HG02870 (cell line): ENCODE data around the gene RTF1.
"Not testable (repeated sequence)": the region's sequence is repeated elsewhere in the genome, so short reads cannot be mapped to it uniquely, and the experiment has no call there.

Source experiments
- ATAC-seq: cut with Tn5 transposase; IDR thresholded peaks from one replicate; pipeline ENCODE4 v1.9.1; 2021; ENCODE audit warnings: mild to moderate bottlenecking, moderate library complexity; ENCODE audit not compliant: unreplicated experiment

The RTF1 gene

DNA sequence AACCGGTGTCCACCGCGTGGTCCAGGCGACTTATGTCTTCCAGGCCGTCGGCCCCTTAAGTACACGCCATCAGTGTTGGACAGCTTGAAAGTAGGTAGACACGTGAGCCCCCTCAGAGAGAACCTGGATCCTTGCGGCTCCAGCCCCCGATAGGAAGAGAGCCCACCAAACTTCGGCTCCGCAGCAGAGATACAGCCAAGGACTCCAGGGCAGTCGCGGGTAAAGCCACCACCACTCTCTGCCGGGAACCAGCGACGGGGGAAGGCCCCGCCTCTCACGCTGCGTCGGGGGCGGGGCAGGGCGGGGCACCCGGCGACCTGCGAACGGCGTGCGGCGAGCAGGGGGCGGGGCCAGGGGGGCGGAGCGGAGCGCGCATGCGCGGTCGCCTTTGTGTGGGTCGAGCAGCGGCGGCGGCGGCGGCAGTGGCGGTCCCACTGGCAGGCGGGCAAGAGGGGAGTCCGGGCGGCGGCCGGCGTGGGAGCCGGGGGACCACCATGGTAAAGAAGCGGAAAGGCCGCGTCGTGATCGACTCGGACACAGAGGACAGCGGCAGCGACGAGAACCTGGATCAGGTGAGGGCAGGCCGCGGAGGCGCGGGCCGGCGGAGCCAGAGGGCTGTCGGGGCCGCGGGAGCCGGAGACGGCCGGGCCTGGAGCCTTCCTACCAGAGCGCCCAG, at the start of gene RTF1:
Gene RTF1, plus strand, starts transcription at position 354 of the 676 bp plus-strand sequence. Its CDS starts 21 bp downstream, at position 375.
- peak; percentile 76 for ATAC-seq

- no peak for ATAC-seq
Measured at GRCh38 chr15:41367418-41367817, 49.5 kb upstream of the RTF1 start.

- no peak for ATAC-seq
Measured at GRCh38 chr15:41377978-41378377, 38.9 kb upstream of the RTF1 start.

- ATAC-seq = not testable (repeated sequence)
Measured at GRCh38 chr15:41383974-41384749, 32.7 kb upstream of the RTF1 start.

DNA sequence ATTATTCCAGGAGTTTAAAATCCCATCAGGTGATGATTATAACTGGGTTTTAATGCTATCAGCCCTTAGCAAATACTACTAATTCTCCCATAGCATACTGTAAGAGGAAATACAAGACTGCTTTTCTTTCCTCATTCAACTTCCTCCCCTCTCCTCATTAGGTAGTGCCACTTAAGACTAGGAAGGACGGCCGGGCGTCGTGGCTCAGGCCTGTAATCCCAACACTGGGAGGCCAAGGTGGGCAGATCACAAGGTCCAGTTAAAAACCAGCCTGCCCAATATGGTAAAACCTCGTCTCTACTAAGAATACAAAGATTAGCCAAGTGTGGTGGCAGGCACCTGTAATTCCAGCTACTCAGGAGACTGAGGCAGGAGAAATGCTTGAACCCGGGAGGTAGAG, 29.2 kb upstream of the RTF1 start:
- no peak for ATAC-seq

DNA sequence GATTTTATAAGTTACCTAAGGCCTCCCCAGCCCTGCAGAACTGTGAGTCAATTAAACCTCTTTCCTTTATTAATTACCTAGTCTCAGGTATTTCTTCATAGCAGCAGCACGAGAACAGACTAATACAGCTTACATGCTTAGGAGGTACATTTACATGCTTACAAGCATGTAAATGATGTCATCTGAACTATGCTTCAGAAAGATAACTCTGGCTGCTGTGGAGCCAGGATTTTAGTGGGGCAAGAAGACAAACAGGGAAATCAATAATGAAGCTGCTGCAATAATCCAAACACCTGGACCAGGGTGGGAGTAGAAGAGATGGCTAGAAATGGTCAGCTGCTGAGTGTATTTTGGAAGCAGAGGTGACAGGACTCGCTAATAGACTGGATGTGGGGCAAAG, 24.2 kb upstream of the RTF1 start:
- no peak for ATAC-seq

DNA sequence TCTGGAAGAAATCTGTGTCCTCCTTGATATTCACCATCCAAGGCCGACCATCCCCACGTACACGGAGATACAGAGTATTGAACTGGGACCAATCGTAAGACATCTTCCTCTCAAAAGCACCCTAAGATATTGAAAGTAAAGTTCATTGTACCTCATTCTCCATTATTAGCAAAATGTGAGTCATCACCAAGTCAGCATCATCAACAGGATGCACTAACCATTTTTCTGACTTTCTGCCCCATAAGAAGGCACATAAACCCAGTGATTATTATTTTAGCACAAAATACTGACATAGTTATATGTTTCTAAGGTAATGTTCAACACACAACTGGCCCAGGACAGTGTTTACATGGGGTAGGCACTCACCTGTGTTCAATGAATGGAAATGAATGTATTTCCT, 22.0 kb upstream of the RTF1 start:
- no peak for ATAC-seq

DNA sequence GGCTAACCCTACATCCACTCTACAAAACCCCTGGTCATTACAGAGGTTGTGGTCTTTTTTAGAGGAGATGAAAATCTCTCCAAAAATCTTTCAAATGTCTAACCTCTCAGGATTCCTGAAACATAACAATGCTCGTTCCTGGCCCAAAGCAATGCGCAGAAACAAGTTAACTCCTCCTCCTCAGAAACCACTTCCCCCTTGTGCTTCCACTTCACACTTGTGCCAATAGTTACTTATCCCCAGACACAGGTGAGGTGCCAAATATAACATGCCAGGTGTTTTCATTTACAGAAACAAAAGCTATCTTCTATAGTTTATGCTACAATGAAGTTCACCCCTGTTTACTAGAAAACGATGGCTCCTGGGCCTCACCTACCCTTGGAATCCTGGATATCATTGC, 20.8 kb upstream of the RTF1 start:
- no peak for ATAC-seq

- ATAC-seq = peak; percentile 11
Measured at GRCh38 chr15:41401904-41402267, 15.0 kb upstream of the RTF1 start.

DNA sequence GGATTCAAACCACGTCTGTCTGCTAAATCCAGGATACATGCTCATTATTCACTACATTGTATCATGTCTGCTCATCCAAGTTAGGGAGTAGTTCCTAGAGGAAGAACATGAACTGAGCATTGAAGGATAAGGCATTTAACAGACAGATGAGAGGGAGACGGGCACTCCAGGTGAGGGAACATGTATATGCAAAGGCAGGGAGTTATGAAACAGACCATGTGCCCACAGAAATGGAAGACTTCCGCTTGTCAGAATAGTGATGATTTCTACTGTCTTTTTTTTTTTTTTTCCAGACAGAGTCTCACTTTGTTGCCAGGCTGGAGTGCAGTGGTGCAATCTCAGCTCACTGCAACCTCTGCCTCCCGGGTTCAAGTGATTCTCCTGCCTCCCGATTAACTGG, 9.6 kb upstream of the RTF1 start:
- ATAC-seq = no peak

DNA sequence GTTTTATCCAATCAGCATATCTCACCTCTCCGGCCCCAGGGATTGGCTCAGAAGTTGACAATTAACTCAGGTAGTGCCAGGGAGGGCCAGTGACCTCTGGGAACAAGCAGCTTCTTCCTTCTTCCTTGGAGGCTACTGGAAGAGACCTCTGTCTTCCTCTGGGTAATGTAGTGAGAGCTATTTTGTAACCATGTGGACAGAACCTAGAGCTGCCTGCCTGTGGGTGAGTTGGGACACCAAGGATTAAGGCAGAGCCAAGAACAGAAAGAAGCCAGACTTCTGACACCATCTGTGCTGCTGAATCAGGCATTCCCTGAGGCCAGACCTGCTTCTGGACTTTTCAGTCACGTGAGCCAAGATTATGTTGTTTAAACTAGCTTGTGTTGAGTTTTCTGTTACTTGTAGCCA, 8.7 kb upstream of the RTF1 start:
- no peak for ATAC-seq

DNA sequence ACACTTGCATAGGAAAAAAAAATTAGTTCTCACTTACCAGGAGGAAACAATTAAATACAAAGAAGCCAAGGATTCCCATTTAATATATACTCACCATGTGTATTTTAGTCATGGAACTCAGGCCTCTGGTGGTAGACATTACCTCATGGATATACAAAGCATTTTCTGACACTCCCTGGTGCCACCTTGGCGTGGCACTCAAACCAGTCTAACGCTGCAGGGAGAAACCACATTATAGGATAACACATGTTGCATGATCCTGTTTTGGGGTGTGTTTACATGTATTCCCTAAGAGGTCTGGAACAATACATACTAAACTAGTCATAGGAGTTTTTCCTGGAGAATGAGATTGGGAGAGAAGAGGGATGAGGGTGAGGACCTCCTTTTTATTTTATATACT, 5.9 kb upstream of the RTF1 start:
- no peak for ATAC-seq

DNA sequence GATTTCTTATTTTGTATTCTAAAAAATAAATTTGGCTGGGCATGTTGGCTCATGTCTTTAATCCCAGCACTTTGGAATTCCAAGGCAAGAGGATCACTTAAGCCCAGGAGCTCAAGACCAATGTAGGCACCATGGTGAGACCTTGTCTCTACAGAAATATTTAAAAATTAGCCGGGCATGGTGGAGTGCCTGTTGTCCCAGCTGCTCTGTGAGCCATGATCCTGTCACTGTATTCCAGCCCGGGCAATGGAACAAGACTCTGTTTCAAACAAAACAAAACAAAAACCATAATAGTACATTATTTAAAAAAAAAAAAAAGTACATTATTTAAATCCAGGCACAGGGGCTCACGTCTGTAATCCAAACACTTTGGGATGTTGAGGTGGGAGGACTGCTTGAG, 5.5 kb upstream of the RTF1 start:
- no peak for ATAC-seq

DNA sequence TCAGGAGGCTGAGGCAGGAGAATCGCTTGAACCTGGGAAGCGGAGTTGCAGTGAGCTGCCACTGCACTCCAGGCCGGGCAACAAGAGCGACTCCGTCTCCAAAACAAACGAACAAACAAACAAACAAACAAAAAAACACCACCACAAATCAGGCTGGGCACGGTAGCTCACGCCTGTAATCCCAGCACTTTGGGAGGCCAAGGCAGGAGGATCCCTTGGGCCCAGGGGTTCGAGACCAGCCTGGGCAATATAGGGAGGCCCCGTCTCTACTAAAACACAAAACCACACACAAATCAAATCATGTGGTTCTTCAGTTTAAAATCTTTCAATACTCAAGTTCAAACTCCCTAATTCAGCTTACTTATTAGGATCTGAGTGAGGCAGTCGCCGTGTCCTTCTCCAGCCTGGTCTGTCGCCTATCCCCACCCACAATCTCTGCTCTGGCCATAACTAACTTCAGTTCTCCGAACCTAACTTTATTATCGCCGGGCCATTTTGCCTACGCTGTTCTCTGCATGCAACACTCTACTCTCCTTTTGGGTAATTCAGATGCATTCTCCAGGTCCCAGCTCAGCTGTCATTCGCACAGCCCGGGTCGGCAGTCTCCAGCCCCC, 660 bp upstream of the RTF1 start:
- no peak for ATAC-seq

DNA sequence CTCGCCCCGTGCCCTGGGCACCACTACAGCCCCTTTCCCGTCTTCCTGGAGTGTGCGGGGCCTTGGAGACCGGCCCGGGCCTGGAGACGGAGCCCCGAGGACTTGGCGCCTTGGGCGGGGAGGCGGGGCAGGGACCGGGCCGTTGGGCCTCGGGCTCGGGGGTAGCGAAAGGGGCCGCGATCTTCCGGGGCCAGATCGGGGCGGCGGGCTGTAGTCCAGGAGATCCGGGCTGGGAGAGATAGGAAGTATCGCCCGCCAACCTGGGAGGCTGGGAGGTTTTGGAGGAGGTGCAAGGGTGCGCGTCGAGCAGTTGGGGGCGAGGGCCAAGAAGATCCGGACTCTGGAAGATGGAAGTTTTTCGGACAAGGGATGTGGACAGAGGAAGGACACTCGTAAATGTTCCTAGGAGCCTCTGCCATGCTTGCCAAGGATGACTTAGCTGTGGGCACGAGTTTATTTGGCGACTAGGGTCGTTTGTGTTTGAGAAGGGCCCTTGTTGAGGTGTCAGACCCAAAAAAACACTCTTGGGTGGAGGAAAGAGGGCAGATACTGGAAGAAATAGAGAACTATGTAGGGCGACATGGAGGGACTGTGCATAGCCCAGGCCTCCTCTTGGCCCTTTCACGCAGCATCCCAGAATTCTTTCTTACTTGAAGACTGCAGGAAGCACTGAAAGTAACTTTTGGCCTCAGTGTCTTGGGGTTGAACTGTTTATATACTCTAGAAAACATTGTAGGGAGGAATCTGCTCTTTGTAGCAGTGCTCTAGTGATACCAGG, 712 bp downstream of the RTF1 start:
- ATAC-seq = peak; percentile 32

DNA sequence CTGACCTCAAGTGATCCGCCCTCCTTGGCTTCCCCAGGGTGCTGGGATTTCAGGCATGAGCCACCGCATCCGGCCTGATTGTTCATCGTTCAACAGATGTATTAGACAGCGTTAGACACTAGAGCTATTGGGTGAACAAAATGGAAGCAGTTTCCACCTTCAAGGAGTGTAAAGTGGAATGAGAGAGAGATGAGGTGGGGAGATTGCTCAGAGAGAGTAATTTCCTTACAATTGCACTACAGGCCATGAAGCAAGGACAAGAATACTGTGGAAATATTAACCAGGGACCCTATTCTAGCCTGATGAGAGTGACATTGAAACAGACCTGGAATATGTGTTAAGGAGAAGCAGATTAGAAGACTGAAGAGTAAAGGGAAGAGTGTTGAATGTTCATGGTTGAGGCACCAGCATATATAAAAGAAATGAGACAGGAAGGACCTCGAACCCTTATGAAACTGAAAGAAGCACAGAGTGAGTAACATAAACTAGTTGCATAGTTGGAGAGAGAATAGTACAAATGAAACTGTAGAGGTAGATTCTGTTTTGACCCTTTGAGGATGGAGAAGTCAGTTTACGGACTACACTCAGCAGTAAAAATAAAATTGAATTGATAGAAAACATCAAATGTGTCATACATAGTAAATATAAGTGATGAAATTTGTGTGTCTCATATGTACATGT, 7.2 kb downstream of the RTF1 start:
- peak; percentile 78 for ATAC-seq

DNA sequence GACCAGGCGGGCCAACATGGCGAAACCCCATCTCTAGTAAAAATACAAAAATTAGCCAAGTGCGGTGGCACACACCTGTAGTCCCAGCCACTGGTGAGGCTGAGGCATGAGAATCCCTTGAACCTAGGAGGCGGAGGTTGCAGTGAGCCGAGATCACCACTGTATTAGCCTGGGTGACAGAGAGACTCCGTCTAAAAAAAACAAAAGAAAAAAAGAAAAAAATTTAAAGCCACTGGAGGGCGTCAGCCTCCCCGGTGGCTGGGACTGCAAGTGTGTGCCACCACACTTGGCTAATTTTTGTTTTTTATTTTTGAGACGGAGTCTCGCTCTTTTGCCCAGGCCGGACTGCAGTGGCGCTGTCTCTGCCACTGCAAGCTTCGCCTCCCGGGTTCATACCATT, 7.9 kb downstream of the RTF1 start:
- no peak for ATAC-seq

- ATAC-seq = not testable (repeated sequence)
Measured at GRCh38 chr15:41425907-41426306, 9.0 kb downstream of the RTF1 start.

- peak; percentile 84 for ATAC-seq
Measured at GRCh38 chr15:41429003-41429890, 12.4 kb downstream of the RTF1 start.
